GM12878 (cell line): Measurements from ENCODE around the gene DCTN5. TPM values are rescaled to one million over a fixed set of nuclear protein-coding genes. Genes with fewer than 3 reads are reported as not detected.

Experiments used
- ATF7 ChIP-seq: fragments of 450-650 bp; IDR thresholded peaks from 2 replicates; pipeline ENCODE4 v1.6.1; 2016; ENCODE audit warnings: low read depth, mild to moderate bottlenecking
- CBX3 ChIP-seq: fragments of 200-600 bp; sonication (generic); IDR thresholded peaks from 2 replicates; pipeline ENCODE4 v1.6.1; 2016; ENCODE audit warnings: low read depth, borderline replicate concordance
- CEBPB ChIP-seq, 2 experiments: fragments of 150-350 bp in 1 of 2; IDR thresholded peaks; 2 replicates each; pipeline ENCODE4 v1.6.1; 2012 to 2014; ENCODE audit warnings: low read depth in 2 of 2, low read length in 2 of 2, borderline replicate concordance in 1 of 2, inconsistent platforms in 1 of 2
- CHD1 ChIP-seq: IDR thresholded peaks from 2 replicates; pipeline ENCODE4 v1.6.1; 2012; ENCODE audit warnings: low read depth, low read length, improper control_type of control experiment
- EGR1 ChIP-seq, 2 experiments: IDR thresholded peaks; 1 replicate in 1 of 2; 2 replicates in 1 of 2; pipeline ENCODE4 v1.6.1; 2011 to 2012; ENCODE audit warnings: low read depth in 2 of 2, low read length in 2 of 2, borderline replicate concordance in 1 of 2, mild to moderate bottlenecking in 1 of 2, moderate library complexity in 1 of 2
- MXI1 ChIP-seq: fragments of 150-350 bp; IDR thresholded peaks from 2 replicates; pipeline ENCODE4 v1.6.1; 2011; ENCODE audit warnings: low read depth, mild to moderate bottlenecking, inconsistent platforms, low read length, improper control_type of control experiment
- NBN ChIP-seq: fragments of 450-650 bp; IDR thresholded peaks from 2 replicates; pipeline ENCODE4 v1.6.1; 2016
- PAX8 ChIP-seq: fragments of 450-650 bp; IDR thresholded peaks from 2 replicates; pipeline ENCODE4 v1.6.1; 2017; ENCODE audit warnings: mild to moderate bottlenecking, moderate library complexity
- PML ChIP-seq: IDR thresholded peaks from 2 replicates; pipeline ENCODE4 v1.6.1; 2012; ENCODE audit warnings: low read length, inconsistent platforms
- RB1 ChIP-seq: fragments of 450-650 bp; formaldehyde crosslinking; IDR thresholded peaks from 2 replicates; pipeline ENCODE4 v1.6.1; 2017; ENCODE audit warnings: mild to moderate bottlenecking, borderline replicate concordance
- RBBP5 ChIP-seq: fragments of 200-600 bp; sonication (generic); conservative IDR thresholded peaks from 2 replicates; pipeline ENCODE4 v1.6.1; 2016
- ZNF207 ChIP-seq: fragments of 450-650 bp; IDR thresholded peaks from 2 replicates; pipeline ENCODE4 v1.6.1; 2014; ENCODE audit warnings: antibody characterized with exemption, mild to moderate bottlenecking, borderline replicate concordance
- ZNF687 ChIP-seq: fragments of 450-650 bp; IDR thresholded peaks from 2 replicates; pipeline ENCODE4 v1.6.1; 2017; ENCODE audit warnings: mild to moderate bottlenecking, moderate library complexity
- polyA plus RNA-seq, 11 experiments: library from polyadenylated mRNA; depleted of rRNA in 4 of 11; unstranded in 6 of 11; stranded (reverse) in 5 of 11; fragments of >200 nt; fragmentation: Nextera tagmentation in 4 of 11; fragmentation: Illumina TruSeq in 1 of 11; extraction: Ambion mirVana in 4 of 11; extraction: Trizol in 1 of 11; gene quantifications; 1 replicate in 1 of 11; 2 replicates in 10 of 11; pipeline versions ENCODE4 v1.2.1 to v1.2.3, GENCODE V29; 2011 to 2016; ENCODE audit warnings: inconsistent platforms in 2 of 11, missing spikeins in 2 of 11, low read depth in 1 of 11
- total RNA-seq, 4 experiments: library from RNA; depleted of rRNA in 3 of 4; stranded (reverse); fragments of >200 nt in 3 of 4; fragmentation: Illumina TruSeq in 1 of 4; extraction: Trizol in 1 of 4; gene quantifications; 2 replicates each; pipeline versions ENCODE4 v1.2.1 to v1.2.3, GENCODE V29; 2013 to 2021
- TF ChIP-seq, protein P1 (sequence below): fragments of 450-650 bp; IDR thresholded peaks from 2 replicates; pipeline ENCODE4 v1.6.1; 2017; ENCODE audit warnings: low read depth, mild to moderate bottlenecking, moderate library complexity
- TF ChIP-seq, protein P2 (sequence below): IDR thresholded peaks from 2 replicates; pipeline ENCODE4 v1.6.1; 2012; ENCODE audit warnings: mild to moderate bottlenecking, low read depth, low read length
- TF ChIP-seq, protein P3 (sequence below): IDR thresholded peaks from 2 replicates; pipeline ENCODE4 v1.6.1; 2011; ENCODE audit warnings: low read depth, low read length, improper control_type of control experiment, borderline replicate concordance
- TF ChIP-seq, protein P4 (sequence below): fragments of 450-650 bp; IDR thresholded peaks from 2 replicates; pipeline ENCODE4 v1.6.1; 2017; ENCODE audit warnings: mild to moderate bottlenecking, low read depth, inconsistent platforms; ENCODE audit not compliant: poor library complexity, severe bottlenecking

The DCTN5 gene
- total and polyA plus RNA-seq, 10 of the 15 experiments (the other 5 are each of a cell fraction or from before 2014, with no cell fraction given) = 49.1 to 153 (median 81.4) TPM

DNA sequence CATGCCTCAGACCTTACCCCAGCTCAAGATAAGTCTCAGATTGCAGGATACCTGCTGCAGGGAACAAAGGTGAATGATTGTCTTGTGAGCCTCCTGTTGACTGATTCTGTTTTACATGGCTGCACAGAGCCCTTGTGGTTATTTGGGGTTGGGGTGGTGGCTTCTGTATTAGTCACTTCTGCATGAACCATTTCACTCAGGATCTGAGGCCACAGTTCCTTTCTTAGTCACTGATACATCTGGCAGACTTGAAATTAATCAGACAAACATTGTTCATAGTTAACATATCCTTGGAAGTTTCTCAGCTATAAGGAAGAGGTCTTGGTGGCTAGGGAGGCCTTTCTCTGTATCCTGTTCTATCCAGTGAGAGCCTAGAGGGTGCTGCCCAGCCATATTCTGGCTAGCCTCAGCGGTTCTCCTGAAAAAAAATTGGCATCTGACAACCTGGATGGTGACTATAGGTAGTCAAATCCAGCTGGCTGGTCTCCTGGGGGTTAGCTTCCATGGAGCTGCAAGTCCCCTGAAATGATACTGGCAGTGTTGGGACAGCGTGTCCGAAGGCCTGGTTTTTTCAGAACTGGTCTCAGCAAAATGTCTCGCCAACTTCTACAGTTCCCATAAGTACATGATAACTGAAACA lies 29.0 kb downstream of the DCTN5 start (continued):
- TF ChIP-seq ZNF687 (no peak), NBN (peak; percentile 59; the same call in 1 of the 2 replicates), CBX3 (no peak), ZNF207 (no peak), PAX8 (no peak), CHD1 (no peak), CEBPB (IDR thresholded peaks at IDR 0.05; ENCODE audit: borderline replicate concordance in 1 of 2, low read depth in 2 of 2, low read length in 2 of 2) (peak in 1 of 2 experiments; percentile 100; a peak in 2 of 4 replicates), EGR1 (IDR thresholded peaks at IDR 0.05; ENCODE audit: borderline replicate concordance in 1 of 2, low read depth in 2 of 2, low read length in 2 of 2) (no peak), ATF7 (peak; percentile 69), RB1 (no peak), MXI1 (0 out of 2 replicates have a peak, but pooled peaks have one; percentile 44), PML (peak; percentile 93), RBBP5 (no peak)
- TF ChIP-seq, protein P1, sequence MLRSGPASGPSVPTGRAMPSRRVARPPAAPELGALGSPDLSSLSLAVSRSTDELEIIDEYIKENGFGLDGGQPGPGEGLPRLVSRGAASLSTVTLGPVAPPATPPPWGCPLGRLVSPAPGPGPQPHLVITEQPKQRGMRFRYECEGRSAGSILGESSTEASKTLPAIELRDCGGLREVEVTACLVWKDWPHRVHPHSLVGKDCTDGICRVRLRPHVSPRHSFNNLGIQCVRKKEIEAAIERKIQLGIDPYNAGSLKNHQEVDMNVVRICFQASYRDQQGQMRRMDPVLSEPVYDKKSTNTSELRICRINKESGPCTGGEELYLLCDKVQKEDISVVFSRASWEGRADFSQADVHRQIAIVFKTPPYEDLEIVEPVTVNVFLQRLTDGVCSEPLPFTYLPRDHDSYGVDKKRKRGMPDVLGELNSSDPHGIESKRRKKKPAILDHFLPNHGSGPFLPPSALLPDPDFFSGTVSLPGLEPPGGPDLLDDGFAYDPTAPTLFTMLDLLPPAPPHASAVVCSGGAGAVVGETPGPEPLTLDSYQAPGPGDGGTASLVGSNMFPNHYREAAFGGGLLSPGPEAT = peak; percentile 85
- TF ChIP-seq, protein P2, sequence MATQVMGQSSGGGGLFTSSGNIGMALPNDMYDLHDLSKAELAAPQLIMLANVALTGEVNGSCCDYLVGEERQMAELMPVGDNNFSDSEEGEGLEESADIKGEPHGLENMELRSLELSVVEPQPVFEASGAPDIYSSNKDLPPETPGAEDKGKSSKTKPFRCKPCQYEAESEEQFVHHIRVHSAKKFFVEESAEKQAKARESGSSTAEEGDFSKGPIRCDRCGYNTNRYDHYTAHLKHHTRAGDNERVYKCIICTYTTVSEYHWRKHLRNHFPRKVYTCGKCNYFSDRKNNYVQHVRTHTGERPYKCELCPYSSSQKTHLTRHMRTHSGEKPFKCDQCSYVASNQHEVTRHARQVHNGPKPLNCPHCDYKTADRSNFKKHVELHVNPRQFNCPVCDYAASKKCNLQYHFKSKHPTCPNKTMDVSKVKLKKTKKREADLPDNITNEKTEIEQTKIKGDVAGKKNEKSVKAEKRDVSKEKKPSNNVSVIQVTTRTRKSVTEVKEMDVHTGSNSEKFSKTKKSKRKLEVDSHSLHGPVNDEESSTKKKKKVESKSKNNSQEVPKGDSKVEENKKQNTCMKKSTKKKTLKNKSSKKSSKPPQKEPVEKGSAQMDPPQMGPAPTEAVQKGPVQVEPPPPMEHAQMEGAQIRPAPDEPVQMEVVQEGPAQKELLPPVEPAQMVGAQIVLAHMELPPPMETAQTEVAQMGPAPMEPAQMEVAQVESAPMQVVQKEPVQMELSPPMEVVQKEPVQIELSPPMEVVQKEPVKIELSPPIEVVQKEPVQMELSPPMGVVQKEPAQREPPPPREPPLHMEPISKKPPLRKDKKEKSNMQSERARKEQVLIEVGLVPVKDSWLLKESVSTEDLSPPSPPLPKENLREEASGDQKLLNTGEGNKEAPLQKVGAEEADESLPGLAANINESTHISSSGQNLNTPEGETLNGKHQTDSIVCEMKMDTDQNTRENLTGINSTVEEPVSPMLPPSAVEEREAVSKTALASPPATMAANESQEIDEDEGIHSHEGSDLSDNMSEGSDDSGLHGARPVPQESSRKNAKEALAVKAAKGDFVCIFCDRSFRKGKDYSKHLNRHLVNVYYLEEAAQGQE = 0 out of 2 replicates have a peak, but pooled peaks have one; percentile 24
- TF ChIP-seq, protein P3, sequence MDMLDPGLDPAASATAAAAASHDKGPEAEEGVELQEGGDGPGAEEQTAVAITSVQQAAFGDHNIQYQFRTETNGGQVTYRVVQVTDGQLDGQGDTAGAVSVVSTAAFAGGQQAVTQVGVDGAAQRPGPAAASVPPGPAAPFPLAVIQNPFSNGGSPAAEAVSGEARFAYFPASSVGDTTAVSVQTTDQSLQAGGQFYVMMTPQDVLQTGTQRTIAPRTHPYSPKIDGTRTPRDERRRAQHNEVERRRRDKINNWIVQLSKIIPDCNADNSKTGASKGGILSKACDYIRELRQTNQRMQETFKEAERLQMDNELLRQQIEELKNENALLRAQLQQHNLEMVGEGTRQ = no peak
- TF ChIP-seq, protein P4, sequence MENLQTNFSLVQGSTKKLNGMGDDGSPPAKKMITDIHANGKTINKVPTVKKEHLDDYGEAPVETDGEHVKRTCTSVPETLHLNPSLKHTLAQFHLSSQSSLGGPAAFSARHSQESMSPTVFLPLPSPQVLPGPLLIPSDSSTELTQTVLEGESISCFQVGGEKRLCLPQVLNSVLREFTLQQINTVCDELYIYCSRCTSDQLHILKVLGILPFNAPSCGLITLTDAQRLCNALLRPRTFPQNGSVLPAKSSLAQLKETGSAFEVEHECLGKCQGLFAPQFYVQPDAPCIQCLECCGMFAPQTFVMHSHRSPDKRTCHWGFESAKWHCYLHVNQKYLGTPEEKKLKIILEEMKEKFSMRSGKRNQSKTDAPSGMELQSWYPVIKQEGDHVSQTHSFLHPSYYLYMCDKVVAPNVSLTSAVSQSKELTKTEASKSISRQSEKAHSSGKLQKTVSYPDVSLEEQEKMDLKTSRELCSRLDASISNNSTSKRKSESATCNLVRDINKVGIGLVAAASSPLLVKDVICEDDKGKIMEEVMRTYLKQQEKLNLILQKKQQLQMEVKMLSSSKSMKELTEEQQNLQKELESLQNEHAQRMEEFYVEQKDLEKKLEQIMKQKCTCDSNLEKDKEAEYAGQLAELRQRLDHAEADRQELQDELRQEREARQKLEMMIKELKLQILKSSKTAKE = peak; percentile 91
